Thoracic aorta endothelial cell (primary cell): ENCODE measurements around the gene ABCA12. TPM values are rescaled to one million over a fixed set of nuclear protein-coding genes. Genes with fewer than 3 reads are reported as not detected.

Experiments
- total RNA-seq: library from RNA; depleted of rRNA; stranded (reverse); fragments of >200 nt; gene quantifications from 2 replicates; pipeline ENCODE4 v1.2.3, GENCODE V29; 2012

The ABCA12 gene, protein sequence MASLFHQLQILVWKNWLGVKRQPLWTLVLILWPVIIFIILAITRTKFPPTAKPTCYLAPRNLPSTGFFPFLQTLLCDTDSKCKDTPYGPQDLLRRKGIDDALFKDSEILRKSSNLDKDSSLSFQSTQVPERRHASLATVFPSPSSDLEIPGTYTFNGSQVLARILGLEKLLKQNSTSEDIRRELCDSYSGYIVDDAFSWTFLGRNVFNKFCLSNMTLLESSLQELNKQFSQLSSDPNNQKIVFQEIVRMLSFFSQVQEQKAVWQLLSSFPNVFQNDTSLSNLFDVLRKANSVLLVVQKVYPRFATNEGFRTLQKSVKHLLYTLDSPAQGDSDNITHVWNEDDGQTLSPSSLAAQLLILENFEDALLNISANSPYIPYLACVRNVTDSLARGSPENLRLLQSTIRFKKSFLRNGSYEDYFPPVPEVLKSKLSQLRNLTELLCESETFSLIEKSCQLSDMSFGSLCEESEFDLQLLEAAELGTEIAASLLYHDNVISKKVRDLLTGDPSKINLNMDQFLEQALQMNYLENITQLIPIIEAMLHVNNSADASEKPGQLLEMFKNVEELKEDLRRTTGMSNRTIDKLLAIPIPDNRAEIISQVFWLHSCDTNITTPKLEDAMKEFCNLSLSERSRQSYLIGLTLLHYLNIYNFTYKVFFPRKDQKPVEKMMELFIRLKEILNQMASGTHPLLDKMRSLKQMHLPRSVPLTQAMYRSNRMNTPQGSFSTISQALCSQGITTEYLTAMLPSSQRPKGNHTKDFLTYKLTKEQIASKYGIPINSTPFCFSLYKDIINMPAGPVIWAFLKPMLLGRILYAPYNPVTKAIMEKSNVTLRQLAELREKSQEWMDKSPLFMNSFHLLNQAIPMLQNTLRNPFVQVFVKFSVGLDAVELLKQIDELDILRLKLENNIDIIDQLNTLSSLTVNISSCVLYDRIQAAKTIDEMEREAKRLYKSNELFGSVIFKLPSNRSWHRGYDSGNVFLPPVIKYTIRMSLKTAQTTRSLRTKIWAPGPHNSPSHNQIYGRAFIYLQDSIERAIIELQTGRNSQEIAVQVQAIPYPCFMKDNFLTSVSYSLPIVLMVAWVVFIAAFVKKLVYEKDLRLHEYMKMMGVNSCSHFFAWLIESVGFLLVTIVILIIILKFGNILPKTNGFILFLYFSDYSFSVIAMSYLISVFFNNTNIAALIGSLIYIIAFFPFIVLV (N-terminal part only)
- under 0.01 TPM in 2 replicates for total RNA-seq

DNA sequence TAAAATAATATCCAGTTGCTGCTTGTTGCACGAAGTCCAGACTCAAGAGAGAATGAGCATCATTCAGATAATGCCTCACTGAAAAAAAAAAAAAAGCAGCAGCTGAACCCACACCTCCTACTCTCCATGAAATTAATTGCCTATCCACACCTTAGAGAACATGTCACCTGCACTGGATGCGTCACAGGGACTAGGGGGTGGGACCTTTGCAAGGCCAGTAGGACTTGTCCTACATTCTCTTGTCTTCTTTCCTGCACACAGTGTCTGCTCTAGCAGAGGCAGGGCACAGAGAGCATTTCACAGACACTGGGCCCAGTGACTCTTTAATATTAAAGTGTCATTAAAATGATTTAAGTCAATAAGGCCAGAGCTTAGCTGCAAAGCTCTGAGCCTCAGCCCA lies at the start of gene ABCA12:
Gene ABCA12 (minus strand): TSS at position 148 of the 400 bp plus-strand sequence. CDS start 418 bp downstream, outside the sequence.

Other genes with a start within 250 kb of the ABCA12 start
- 28.2 TPM in 2 replicates for gene ATIC, start 173.4 kb upstream of the ABCA12 start, total RNA-seq